Caki2 (cell line): ENCODE measurements around the gene TRAPPC12. TPM values are rescaled to one million over a fixed set of nuclear protein-coding genes. Genes with fewer than 3 reads are reported as not detected.

ENCODE experiments used
- DNase-seq: peaks from one replicate; pipeline ENCODE4 v3.0.0-alpha.2; 2015; ENCODE audit warnings: low read depth
- in situ Hi-C: cut with HindIII; loops from 2 replicates; pipeline ENCODE4 v1.10.0; 2016; ENCODE audit warnings: low sequenced_read_pairs, low pct_unique_long_range_greater_than_20kb, mixed read lengths
- total RNA-seq: library from RNA; depleted of rRNA; stranded (reverse); fragments of >200 nt; shearing (Covaris generic); gene quantifications from 2 replicates; pipeline ENCODE4 v1.2.3, GENCODE V29; 2014; ENCODE audit warnings: low replicate concordance

Gene TRAPPC12
- total RNA-seq, 1 experiment from 2014 or later = 40.7 TPM

DNA sequence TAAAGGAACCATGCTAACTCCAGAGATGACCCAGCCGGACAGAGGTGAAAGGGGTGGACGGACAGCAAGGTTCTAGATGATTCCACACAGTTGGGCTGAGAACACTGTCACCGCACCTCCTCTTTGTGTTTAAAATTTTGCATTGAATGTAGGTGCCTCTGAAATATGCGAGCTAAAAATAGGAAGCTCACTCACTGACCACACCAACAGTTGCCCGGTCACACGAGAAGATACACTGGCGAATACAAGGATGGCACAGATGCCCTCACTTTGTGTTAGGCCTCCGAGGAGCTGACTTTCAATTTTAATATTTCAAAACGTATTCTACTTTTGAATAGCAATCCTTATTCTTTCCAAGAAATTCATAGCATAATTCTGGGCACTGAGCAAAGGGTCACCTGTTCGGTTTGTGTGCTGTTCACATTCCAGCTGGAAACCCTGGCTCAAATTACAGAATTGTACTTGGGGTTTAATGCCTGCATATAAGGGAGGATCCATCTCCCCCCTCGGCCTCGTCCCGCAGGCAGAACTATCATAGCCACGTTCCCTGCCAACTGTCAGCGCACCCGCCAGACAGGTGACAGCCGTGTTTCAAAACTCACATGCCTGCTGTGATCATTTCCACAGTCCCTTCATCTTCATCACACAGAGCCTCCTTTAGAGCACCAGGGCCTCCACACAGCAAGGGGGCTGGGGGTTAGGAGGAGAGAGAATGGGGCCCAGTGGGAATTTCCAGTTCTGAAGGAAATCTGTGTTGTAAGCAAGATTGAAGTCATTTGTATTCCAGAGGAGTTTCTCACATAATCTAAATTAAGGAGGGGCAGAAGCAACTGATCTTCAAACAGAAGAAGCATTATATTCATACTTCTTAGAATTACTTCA, 91.6 kb downstream of the TRAPPC12 start:
- no peak for DNase-seq
- in situ Hi-C loops = no loop called here

DNA sequence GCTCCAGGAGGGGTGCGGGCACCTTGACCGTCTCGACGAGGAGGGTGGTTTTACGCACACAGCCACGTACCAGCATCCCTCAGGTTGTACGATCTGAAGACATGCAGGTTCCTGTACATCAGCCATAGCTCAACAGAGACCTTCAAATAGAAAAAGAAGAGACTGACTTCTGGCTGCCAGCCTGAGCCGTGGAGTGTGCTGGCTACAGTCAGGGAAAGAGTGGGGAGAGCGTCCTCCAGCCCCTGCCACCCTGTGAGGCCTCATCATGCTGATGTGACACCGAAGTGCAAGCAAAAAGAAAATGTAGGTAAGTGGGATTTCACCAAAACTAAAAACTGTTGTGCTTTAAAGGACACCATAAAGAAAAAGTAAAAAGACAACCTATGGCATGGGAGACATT, 92.8 kb downstream of the TRAPPC12 start:
- no peak for DNase-seq
- in situ Hi-C loops = no loop called here

DNA sequence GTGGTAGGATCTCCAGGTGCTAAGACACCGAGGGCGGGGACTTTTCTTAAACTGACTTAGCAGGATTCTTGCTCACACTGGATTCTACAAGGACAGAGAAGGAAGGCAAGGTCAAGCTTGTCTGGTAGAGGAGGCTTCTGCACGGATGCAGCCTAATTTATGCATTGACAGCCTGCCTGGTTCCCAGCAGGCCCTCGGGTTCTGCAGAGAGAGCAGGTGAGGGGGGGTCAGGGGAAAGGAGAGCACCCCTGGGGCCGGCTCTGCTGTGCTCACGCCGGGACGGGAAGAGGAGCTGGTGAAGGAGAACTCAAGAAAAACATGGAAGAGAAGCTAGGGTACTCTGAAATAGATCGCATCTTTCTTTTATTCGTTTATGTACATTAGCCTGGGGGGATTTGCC, 93.5 kb downstream of the TRAPPC12 start:
- no peak for DNase-seq
- in situ Hi-C loops = no loop called here

- no peak for DNase-seq
These were observed 96.3 kb downstream of the TRAPPC12 start for GRCh38 chr2:3475771-3476170.

GRCh38 chr2:3476321-3476984, 97.0 kb downstream of the TRAPPC12 start:
- in situ Hi-C loops = no loop called here
- DNase-seq = no peak

More at GRCh38 chr2:3475771-3476170, 96.3 kb downstream of the TRAPPC12 start:
- in situ Hi-C loops = no loop called here

GRCh38 chr2:3476985-3477327, 97.5 kb downstream of the TRAPPC12 start:
- no peak for DNase-seq
- in situ Hi-C loops = no loop called here

- in situ Hi-C loops = no loop called here
- DNase-seq = no peak
These were observed 99.4 kb downstream of the TRAPPC12 start for GRCh38 chr2:3478846-3479385.

DNA sequence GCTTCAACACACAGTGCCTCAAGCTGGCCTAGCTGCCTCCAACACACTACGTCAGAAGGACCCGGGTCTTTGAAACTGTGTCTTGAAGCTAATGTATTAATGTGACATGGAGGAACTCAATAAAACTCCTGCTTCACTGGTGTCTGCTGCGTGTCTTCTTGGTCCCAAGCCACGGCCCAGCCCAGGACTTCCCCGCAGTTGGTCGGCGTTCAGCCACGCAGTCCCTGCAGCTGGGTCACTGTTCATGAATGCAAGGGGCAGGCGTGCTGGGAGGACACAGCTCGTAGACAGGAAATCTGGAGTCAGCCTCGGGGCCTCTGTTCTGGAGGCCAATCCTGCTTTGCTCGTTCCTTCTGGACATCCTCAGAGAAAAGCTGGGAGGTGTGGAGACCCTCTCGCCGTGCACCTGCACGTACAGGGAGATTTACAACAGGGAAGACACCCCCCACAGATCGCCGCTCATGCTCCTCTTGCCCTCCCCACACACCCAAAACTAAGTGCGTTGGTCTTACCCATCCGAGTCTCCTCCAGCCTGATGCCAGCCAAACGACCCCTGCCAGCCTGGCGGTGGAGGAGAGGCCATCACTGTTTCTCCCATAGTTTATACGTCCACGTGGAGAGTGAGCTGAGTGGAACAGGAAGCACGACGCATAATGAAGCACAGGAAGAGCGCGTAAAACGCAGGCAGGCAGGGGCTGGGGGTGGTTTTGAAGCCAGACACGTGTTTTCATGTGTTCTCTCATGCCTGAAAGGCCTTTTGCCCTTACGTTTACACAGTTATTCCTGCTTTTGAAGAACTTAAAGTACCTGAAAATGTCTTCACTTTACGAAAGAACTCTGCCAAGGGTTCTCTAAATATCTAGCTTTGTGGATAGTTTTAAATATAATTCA, 100.2 kb downstream of the TRAPPC12 start:
- DNase-seq = no peak
- in situ Hi-C loops = no loop called here

DNA sequence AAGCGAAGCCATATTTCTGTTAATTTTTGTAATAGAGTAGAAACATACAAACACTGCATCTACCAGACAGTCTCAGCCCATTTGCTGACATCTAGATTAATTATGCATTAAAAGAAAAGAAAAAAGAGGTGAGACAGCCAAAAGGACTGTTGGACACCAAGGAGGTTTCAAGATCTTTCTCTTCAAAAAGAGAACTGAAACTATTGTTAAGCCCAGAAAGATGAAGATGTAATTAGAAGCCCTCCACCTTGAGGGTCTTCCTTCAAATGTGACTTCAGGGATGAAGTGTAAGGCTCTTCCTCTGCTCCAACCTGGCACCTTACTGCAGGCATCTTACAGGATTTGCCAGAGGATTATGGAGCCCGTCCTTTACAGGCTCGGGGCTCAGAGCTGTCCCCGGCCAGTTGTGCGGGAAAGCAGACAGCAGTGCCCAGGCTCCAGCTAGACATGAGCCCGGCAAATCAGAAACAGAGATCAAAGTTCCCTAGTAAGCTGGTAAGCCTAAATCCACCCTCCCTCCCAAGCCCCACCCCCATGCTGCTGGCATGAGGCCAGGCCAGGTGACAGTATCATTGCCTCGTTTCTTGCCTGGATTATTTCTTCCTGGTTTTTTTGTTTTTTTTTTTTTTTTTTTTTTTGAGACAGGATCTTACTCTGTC, 101.0 kb downstream of the TRAPPC12 start:
- in situ Hi-C loops = no loop called here
- DNase-seq = no peak

DNA sequence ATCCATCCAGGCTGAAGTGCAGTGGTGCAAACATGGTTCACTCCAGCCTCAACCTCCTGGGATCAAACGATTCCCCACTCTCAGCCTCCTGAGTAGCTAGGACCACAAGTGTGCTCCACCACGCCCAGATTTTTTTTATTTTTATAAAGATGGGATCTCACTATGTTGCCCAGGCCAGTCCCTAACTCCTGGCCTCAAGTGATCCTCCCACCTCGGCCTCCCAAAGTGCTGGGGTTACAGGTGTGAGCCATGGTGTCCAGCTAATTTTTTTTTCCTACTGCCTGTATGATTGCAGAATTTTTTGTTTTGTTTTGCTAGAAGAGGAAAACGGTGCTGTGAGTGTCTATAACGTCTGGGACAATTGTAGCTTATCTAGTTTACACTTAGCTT, 101.5 kb downstream of the TRAPPC12 start:
- no peak for DNase-seq
- in situ Hi-C loops = no loop called here

DNA sequence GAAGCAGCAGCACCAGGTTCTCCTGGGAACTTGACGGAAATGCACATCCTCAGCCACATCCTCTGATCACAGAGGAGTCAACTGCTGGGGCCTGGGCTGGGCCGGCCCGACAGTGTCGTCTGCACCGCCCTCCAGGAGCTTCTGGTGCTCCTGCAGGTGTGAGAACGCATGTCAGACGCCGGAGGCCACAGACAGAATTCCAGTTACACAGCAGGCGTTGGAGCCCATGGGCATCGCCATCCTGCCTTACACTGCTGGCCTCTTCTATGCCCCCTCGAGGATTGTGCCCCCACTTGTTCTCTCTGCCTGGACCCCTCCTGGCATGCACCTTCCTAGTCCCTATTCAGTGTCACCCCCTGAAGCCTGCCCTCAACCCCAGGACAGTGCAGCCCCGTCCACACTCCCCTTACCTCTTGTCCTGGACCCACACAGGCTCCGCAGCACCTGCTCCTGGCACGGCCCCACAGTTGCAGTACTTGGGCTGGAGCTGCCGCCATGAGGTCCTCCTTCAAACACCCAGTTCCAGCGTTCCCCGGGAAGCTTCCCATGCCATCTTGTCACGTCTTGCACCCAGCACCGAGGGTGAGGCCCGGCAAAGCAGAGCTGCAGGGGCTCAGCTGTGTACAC, 102.4 kb downstream of the TRAPPC12 start:
- DNase-seq = no peak
- in situ Hi-C loops = no loop called here

- in situ Hi-C loops = no loop called here
- DNase-seq = no peak
These were observed 102.9 kb downstream of the TRAPPC12 start for GRCh38 chr2:3482363-3482821.

GRCh38 chr2:3483227-3483985, 103.9 kb downstream of the TRAPPC12 start:
- in situ Hi-C loops = no loop called here
- no peak for DNase-seq

DNA sequence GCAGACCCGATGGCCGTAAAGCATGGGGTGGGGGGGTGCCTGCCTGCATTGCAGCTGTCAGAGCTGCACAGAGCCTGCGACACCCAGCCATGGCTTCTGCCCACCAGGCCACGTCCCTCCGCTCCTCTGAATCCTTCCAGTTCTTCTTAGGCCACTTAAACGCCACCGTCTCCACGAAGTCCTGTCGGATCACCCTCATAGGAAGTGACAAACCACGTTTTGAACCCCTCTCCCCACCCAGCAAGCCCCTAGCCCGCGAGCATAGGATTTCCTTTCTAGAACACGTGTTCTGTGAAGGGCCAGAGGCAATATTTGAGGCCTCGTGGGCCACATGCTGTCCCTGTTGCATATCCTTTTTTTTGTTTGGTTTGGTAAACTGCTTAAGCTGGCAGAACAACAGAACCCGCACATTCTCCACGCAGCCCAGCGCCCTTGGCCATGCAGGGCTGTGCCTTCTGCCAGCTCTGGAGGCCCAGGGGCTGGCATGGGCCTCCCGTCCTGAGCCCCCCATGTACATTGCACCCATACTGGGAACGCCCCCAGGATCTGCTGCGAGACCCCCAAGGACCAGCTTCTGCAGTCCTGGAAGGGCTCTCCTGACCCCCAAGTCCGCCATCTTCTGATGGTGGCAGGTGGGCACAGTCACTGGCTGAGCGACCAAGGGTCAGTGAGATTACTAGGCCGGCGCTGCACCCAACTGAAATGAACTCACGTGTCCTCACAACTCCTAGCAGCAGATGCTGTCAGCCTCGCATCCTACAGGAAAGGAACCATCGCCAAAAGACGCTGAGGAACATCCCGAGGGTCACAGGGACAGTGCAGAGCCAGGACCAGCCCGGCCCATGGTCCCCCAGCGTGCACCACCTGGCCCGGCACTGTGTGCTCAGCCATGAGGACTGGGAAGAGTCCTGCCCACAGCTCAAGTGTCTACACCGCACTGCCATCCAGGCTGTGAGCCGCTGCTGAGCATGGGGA, 104.8 kb downstream of the TRAPPC12 start:
- DNase-seq = no peak
- in situ Hi-C loops = no loop called here

- in situ Hi-C loops = no loop called here
- no peak for DNase-seq
These were observed 105.7 kb downstream of the TRAPPC12 start for GRCh38 chr2:3485166-3485565.
